Stimulated activated CD8-positive, alpha-beta memory T cell treated with anti-CD3 and anti-CD28 coated beads, Interleukin-12 subunit alpha, Interleukin-12 subunit beta, amount 100 ng/mL, for 24 hours (primary cell): Measurements from ENCODE around the gene PXYLP1.

ENCODE experiments used
- DNase-seq: peaks from one replicate; pipeline ENCODE4 v3.0.0-alpha.2; 2020; ENCODE audit errors: extremely low read depth

PXYLP1 gene

DNA sequence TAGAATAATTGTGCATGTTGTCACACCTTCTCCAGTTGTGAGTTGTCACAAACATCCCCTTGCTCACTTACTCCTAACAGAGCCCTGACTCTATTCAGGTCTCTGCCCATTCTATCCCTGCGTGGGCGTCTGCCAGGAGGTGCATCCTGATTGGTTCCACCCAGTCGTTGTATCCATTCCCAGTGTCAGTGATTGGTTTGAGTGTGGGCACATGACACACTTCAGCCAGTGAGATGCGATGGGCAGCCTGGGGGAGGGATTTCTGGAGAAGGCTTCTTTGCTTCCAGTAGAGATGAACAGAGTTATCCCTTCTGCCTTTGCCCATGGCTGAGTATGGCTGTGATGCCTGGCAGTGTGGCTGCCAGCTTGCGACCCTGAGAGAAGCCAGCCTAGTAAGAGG lies 18.7 kb downstream of the PXYLP1 start:
- no peak for DNase-seq

DNA sequence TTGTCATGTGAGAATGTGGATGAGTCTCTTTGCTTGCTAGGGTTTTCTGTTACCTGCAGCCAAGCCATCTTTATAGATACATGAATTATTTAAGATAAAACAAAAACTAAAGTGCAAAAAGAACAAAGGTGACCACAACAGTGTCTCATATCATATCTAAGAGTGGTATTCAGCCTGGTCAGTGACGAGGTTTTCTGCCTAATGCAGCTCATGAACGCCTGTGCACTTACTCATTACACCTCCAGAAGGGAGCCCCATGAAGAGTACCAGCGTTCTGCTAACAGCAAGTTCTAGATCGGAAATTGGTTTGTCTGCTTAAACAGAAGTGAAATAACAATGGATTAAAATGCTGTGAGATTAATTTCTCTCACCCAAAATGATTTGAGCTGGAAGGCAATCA lies 19.2 kb downstream of the PXYLP1 start:
- no peak for DNase-seq

DNA sequence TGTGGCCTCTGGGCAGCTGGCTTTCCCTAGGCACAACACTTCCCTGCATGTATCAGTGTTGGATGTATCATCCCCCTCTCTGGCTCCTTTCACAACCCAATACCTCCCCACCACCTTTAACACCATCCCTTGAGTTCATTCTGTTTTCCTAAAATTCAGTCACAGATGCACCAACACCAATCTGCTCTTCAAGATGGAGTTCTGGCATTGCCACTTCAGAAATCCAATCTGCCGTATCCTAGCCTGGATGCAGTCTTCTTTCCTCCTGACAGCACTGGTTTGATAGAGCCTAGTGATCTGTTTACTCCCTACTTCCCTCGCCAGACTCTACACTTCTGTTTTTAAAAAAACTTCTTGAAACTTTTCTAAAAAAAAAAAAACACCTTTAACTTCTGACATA lies 21.7 kb downstream of the PXYLP1 start:
- no peak for DNase-seq

DNA sequence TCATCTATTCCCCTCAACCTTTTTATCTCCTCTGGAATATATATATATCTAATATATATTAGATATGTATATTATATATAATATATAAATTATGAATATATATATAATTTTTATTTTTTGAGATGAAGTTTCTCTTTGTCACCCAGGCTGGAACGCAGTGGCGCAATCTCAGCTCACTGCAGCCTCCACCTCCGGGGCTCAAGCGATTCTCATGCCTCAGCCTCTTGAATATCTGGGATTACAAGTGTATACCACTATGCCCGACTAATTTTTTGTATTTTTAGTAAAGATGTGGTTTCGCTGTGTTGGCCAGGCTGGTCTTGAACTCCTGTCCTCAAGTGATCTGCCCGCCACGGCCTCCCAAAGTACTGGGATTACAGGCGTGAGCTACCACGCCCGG lies 22.2 kb downstream of the PXYLP1 start:
- DNase-seq: no peak

DNA sequence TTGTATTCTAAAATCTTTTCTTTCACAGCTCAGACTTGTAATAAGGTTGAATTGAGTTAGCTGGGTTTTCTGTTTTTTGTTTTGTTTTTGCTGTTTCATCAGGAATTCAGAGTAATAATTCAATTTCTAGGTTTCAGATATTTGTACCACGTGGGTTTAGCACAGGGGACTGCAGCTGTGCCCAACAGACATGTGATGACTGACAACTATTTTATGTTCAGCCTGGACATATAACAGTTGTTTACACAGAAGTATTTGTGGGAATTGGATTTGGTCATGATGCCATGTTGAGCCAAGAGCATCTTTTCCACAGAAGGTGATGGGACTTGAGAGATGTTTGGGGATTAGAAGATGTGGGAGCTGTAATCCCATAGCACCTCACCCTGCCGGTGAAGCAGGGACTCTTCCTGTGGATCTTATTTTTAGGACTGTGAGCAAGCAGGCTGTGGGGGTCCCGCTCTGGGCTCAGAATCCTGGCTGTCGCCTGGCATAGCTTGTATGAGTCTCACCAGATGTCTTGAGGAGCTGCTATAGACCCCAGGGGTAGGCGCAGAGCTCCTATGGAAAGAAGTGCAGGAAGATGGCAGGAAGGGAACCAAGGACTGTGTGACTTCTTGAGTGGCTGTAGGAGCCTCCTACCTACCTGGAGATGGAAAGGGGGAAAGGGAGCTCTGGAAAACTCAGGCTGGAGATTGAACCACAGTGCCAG lies 23.7 kb downstream of the PXYLP1 start:
- no peak for DNase-seq

- no peak for DNase-seq
Measured at GRCh38 chr3:141255846-141256261, 24.2 kb downstream of the PXYLP1 start.

DNA sequence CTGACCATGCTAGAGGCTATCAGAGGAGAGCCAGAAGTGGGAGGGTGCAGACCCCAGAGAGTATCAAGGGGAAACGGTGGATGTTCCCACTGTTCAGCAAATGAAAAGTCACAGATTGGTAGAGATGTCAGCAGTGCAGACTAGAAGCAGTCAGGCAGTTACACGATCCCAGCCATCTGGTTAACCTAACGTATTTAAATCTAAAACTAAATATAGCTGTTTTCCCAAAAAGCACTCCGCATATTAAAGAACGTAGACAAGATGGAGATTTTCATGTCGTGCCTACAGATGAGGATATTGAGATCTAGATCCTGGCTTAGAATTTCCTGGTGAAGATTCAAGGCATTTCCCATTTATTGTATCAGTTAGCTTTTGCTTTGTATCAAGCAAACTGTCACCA lies 25.2 kb downstream of the PXYLP1 start:
- DNase-seq: no peak

DNA sequence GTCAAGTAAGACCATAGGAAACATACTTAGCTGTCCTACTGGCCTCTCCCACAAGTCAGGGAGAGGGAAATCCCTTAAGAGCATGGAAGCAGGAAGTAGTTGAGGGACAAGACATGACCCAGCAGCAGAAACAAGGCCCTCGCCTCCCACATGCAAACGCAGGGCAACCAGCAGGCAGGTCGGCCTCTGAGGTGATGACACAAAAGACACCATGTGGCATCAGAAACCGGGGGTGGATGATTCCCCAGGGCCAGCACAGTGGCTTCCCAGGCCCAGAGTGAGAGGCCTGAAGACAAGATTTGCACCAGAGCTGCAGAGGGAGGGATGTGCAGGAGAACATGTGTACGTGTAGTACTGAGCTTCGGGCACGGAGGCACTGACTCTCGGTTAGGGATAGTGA lies 26.3 kb downstream of the PXYLP1 start:
- no peak for DNase-seq

DNA sequence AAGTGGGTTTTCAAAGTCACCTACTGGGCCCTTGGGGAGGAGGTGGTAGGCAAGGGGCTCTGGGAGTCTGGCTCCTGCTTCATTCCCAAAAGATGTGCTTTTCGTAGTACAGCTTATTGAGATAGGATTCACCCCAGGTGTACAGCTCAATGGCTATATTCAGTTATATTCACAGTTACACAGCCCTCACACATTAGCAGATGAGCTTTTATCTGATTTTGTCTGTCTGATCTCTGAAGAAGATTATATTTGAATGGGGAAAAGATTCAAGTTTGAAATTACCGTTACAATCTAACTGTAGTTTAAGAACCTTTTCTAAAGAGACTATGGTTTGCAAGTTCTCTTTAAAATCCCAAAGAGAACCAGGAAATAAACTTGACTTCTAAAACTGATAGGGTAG lies 27.3 kb downstream of the PXYLP1 start:
- no peak for DNase-seq

DNA sequence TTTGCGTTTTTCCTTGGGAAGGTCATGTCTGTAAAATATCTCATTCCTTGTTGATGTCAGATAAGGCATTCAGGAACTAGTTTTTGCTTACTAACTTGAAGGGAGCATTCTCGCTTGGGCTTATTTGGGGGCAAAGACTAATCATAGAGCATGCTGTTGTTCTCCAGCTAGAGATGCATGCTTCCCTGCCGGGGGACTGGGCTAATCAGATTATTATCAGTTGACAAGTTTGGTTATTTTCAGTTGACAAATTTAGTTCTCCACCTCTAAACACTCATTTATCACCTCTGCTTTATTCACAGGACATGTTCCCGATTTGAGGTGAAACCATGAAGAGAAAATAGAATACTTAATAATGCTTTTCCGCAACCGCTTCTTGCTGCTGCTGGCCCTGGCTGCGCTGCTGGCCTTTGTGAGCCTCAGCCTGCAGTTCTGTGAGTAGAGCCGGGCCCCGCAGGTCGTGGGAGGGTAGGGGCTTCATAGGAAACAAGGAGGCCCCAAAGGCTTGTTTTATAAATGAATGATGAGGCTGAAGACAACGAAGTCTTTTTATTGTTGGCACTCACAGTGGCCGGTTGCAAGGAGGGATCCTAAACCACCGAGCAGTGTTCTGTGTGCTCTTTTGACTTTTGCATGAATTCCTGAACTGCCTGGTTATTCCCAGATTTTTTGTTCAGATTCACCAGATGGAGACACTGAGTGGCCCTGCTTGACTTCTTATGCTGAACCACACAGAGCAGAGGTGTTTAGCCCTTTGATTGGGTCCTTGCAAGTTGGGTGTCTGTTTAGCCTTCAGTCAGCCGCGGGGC lies 28.4 kb downstream of the PXYLP1 start:
- no peak for DNase-seq

- DNase-seq: no peak
Measured at GRCh38 chr3:141260630-141260927, 29.0 kb downstream of the PXYLP1 start.

DNA sequence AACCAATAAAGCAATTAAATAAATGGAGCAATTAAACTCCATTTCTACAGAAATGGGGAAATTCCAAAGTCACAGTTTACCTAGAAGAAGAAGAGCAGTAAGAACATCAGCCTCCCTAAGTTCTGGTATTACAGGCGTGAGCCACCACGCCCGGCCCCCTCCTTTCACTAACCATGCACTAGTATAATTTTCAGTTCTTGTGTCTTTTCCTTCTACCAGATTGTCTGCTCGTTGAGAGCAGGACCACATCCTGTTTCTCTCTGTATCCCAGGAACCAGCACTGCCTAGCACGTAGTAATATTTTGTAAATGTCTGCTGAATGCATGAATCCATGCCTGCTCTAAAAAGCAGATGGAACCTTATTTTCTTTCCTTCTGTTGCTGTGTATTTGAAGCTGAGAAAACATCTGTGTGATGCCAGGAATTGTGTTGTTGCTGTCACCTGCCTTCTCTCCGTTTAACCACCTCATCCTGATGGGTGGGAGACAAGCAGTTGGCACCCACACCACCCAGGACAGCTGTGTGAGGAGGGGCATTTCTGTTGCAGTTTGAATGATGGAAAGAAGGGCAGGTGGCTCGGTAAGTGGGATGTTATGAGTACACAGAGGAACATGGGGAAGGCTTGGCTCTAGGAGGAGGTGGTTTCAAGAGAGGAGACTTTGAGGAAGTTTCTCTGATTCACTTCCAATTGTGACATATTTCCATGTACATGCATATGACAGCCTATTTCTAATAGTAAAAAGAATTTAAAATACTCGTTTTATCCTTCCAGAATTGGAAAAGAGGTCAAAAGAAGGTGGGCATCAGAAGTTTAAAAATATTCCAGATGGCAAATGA lies 30.1 kb downstream of the PXYLP1 start:
- no peak for DNase-seq

GRCh38 chr3:141262308-141262705 lies 30.7 kb downstream of the PXYLP1 start:
- DNase-seq: no peak

DNA sequence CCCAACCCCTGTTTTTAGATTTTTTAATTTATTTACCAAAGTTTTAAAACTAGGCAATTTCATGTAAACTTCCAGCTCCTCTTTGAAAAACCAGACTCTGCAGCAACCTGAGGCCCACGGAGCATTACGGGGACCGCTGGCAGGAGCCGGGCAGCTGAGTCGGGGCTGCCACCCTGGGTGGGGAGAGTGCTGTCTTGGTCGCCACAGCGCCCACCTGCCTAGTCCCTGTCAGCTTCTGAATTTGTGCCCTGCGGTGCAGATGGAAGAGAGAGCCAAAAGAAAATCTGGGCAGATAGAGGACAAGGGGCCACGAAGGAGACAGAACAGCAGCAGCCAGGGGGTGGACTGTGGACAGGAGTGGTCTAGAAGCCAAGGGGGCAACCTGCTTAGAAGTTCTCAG lies 34.6 kb downstream of the PXYLP1 start:
- DNase-seq: no peak

DNA sequence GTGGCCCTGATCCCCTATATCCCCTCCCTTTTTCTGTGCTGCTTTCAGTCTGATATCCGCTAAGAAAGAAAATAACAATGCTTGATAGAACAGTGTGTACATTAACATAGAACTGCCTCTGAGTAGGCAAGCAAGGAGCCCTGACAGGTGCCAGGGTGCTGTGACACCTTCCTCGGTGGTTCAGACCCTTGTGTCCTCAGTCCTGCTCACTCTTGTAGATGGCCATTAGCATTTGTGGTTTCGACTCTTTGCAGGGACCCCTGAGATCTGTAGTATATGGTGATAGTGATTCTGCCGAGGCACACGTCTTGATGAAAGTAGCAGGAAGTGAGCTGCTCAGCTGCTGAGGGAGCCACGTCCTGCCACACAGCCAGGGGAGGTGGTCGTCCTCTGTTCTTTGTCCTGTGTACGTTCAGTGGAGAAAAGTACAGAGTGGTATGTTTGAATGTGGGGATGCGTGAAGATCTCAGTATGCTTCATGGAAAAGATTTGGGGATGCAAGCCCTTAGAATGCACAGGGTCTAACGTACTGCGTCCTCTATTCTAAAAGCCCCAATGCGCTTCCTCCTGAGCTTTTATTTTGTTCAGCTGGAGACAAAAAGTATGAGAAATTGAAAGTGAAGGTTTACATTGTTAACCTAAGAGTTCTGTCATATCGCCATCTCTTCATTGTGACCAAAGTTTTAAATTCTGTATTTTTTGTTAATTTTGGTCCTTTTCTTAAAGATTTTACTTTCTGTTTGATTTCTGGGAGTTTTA lies 35.4 kb downstream of the PXYLP1 start:
- DNase-seq: no peak

DNA sequence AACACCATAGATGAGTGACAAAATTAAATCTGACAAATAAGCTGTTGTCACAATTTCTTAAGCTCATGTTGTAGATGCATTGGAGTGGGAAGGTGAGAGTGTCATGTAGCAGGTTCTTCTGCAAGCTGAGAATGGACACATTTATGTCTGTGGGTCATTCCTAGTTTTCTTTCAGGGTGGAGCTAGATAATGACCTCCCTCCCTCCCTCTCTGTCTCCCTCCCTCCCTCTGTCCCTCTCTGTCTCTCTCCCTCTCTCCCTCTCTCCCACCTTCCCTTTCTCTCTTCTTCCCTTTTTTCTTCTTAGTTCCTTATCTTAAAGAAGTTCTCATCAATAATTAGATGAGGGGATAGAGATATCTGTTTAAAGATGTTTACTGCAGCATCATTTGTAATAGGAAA lies 36.0 kb downstream of the PXYLP1 start:
- no peak for DNase-seq

DNA sequence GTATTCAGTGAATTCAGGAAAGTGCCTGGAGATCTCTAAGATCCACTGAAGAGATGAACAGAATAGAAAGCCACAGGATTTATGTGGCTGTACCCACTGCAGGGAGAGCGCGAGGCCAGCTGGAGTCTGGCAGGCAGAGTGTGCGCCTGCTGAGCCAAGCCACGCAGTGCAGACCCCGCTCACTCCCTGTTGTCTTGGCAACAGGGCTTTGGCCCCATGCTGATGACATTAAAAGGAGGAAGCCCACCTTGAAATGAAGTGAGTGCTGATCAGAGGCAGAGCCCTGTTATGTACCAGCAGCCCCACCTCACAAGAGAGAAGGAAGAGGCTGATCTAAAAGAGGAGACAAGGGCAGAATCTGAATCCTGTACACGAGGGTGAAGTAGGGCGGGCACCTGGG lies 36.7 kb downstream of the PXYLP1 start:
- DNase-seq: no peak

DNA sequence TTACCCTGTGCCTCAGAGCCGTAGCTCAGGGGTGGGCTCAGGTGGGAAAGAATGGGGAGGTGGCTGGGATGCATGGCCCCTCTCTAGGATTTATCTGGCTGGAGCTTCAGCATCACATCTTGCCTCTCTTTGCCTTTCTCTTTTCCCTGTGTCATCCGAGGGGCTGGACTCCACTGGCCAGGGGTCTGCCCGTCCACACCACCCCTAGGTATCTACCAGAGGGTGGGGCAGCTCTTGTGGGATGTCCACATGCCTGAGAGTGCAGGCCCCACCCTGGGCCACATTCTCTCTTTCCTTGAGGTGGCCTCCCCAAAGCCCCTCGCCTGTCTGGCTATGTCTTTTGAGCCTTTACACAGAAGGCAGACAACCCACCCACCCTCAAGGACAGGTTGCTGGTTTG lies 37.2 kb downstream of the PXYLP1 start:
- no peak for DNase-seq

DNA sequence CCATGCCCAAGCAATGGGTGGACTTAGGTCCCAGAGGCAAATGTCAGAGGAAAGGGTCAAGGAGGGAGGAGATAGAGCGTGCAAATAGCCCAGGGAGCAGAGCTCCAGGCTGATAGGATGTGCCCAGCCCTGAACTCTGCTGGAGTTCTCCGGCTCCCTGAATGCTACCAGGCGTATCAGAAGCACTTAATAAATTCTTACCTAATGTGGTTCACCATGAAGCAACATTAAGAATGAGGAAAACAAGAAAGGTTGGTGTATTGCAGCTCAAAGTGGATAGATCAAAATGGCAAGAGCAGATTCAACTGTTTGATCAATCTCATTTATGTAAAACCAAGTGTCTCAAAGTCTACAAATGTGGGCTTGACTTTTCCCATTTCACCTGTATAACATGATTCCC lies 38.3 kb downstream of the PXYLP1 start:
- DNase-seq: no peak

DNA sequence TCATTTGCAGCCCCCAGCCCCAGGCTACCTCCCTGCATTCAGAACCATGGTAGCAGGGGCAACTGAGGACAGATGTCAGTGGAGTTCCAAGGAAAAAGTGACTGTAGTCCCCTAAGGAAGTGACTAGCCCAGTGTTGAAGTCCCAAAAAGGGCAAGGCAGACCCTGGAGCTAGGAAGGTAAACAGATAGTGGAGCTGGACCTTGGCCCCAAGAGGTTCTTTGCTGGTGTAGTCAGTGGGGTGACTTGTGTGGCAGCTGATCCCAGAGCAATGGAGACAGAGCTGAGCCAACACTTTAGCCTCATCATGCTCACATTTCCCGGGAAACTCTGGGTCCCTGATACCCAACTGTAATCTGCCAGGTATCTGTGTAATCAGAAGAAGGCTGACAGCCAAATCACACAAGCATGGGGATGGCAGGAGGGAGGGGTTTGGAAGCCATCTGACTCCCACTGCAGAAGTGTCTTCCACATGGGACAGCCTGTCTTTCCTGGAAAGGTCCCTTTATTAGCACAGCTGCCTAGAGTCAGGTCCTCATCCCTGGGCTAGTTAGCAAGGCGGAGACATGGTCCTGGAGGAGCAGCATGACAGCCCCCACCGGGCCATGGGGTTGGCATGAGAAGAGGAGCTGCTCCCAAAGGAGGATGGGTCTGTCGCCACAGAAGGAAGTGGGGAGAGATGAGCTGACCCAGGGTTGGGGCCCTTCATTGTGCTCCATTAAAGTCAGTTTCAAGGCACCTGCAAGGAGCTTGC lies 39.8 kb downstream of the PXYLP1 start:
- DNase-seq: no peak

GRCh38 chr3:141272906-141273662 lies 41.5 kb downstream of the PXYLP1 start:
- DNase-seq: no peak
